Measurements from ENCODE around the gene ARHGEF16.
A peak's percentile ranks its signal among the peaks of the same experiment; 100 is the strongest.

The ARHGEF16 gene

DNA sequence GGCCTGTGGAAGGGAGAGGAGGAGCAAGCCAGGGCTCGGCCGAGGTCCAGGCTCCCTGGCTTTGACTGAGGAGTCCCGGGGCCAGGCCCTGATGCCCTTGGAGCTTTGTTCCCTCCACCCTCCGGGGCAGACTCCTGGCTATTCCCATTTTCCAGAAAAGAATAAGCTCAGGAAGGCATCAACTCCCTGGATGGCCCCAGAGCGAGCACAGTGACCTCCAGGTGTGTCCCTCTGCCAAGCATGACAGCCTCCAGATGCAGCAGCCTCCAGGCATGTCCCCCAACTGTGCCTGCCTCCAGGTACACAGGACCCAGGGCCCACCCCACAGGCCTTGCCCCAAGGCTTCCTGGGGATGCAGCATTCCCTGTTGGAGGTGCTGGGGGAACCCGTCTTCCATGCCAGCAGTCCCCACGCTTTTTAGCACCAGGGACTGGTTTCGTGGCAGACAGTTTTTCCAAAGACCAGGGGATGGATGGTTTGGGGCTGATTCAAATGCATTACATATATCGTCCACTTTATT is 15.7 kb upstream of the ARHGEF16 start:
- no peak for DNase-seq (ENCODE audit: low read depth)

DNA sequence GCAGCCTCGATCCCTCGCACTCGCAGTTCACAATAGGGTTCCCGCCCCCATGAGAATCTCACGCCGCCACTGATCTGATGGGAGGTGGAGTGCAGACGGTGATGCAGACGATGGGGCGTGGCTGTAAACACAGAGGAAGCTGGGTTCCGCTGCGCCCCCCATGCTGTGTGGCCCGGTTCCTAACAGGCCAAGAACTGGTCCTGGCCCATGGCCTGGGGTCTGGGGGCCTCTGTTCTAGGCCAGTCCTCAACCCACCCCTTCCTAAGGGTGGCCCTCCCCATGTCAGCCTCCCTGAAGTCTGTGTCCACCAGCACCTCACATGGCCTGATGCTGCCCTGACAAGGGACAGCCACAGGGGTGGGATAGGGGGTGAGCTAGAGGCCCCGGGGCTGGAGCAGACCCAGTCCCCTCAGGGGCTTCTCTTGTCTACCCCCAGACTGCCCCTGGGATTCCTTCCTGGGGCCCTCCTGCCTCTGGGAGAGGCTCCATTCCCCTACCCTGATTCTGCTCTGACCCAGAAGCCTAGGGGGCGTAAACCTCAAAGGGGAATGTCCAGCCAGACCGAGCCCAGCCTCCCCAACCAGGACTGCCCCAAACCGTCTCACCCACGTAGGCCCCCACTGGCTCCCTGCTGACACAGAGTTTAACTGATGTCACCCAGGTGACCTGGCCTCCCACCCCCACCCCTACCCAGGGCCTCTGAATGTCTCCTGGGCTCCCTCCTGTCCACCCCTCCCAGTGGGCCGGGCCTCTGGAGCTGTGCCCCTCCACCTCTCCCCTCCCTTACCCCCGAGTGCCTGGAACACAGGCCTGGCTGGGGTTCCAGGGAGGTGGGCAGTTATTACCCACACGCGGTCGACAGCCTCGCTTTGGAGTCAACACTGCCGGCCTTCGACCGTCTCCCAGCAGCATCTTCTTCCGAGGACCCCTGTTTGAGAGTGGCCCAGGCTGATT is 14.8 kb upstream of the ARHGEF16 start:
- no peak for DNase-seq (ENCODE audit: low read depth)

GRCh38 chr1:3440300-3440681 is 14.2 kb upstream of the ARHGEF16 start:
- DNase-seq (ENCODE audit: low read depth) = no peak

- no peak for DNase-seq (ENCODE audit: low read depth)
Measured at GRCh38 chr1:3440711-3441409, 13.6 kb upstream of the ARHGEF16 start.

GRCh38 chr1:3441410-3441847 is 13.0 kb upstream of the ARHGEF16 start:
- DNase-seq (ENCODE audit: low read depth) = no peak

DNA sequence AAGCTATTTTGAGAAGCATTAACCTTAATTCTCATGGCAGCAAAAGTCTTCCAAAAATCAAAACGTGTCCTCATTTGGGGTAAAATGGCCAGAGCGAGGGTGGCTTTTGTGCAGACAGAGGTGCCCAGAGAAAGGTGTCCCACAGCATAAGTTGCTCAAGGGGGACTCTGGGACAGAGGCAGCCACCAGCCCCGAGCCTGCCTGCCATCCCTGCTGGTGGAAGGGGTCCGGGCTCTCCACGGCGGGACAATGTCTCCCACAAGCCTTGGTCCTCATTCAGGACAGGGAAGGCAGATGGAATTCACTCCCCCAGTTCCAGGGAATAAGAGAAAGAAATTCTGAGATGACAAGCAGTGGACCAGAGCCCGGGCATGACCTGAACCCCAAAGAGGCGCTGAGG is 12.6 kb upstream of the ARHGEF16 start:
- no peak for DNase-seq (ENCODE audit: low read depth)

GRCh38 chr1:3442331-3442730 is 12.1 kb upstream of the ARHGEF16 start:
- no peak for DNase-seq (ENCODE audit: low read depth)

- DNase-seq (ENCODE audit: low read depth) = no peak
Measured at GRCh38 chr1:3442901-3443300, 11.6 kb upstream of the ARHGEF16 start.

GRCh38 chr1:3443807-3444206 is 10.7 kb upstream of the ARHGEF16 start:
- DNase-seq (ENCODE audit: low read depth) = no peak

- no peak for DNase-seq (ENCODE audit: low read depth)
Measured at GRCh38 chr1:3444298-3444697, 10.2 kb upstream of the ARHGEF16 start.

DNA sequence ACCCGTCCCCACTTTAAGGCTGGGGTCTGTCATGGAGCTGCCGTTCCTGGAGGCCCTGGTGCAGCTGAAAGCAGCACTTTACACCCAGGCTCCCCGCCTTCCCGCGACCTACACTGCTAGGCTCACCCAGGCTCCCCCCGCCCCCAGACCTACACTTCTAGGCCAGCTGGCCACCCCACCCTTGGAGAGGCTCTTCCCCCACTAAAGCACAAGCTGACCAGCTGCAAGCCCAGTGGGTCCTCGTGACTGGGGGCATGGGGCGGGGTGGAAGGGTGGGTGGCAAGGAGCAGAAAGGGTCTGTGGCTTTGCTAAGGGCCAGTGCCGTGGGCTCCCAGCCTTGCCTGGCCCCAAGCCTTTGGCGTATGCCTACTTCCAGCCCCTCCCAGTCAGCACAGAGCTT is 9.7 kb upstream of the ARHGEF16 start:
- no peak for DNase-seq (ENCODE audit: low read depth)

DNA sequence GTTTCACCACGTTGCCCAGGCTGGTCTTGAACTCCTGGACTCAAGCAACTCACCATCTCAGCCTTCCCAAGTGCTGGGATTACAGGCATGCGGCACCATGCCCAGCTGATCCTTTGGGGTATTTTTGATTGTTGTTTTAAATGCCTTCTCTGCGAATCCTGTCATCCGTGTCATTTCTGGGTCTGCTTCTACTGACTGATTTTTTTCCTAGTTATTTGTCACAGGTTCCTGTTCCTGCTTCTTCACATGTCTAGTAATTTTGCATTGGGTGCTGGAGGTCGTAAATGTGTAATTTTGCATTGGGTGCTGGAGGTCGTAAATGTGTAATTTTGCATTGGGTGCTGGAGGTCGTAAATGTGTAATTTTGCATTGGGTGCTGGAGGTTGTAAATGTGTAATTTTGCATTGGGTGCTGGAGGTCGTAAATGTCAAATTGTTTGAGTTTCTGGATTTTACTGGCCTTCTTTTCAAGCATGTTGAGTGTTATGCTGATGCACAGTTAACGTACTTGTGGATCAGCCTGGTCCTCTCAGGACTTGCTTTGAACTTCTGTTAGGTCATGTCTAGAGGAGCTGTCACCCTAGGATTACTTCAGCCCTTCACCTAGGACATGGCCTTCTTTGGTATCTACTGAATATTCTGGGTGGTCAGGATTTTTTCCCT is 4.1 kb upstream of the ARHGEF16 start:
- no peak for DNase-seq (ENCODE audit: low read depth)

GRCh38 chr1:3450983-3451382 is 3.5 kb upstream of the ARHGEF16 start:
- DNase-seq (ENCODE audit: low read depth) = no peak

DNA sequence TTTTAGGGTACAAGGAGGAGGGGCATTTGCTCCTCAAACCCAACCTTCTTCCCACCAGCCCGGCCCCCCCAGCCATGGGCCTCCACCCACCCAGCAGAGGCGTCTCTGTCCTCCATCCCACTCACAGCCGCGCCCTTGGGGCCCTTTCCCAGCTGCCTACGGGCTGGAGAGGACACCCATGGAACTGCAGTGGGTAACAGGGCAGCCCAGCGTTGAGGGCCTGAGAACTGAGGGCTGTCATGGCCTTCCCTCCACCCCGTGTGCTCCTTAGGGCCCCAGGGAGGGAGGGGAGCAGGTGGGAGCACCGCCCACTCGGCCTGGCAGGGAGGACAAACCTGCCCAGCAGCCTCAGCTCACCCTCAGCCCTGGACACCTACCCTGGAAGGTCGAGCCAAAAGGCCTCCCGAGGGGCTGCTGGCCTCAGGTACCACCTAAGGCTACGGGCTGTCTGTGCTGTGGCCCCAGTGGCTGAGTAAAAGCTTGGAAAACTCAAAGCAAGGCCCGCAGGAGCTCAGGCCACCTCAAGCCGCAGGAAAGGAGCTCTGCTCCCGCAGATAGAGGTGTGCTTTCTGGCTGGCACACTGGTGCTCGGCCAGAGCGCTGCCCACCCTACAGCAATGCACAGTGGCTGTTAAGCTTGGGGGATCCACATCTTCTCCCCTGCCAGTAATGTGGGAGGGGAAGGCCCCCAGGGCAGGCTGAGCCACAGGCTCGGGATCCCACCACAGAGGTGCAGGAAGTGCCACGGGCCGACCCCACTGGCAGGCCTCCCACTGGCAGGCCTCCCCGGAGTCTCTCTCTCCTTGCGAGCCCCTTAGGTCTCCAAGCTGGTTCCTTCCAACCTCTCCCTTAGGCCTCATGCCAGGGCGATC is 2.2 kb upstream of the ARHGEF16 start:
- no peak for DNase-seq (ENCODE audit: low read depth)

GRCh38 chr1:3452866-3453175 is 1.6 kb upstream of the ARHGEF16 start:
- no peak for DNase-seq (ENCODE audit: low read depth)

DNA sequence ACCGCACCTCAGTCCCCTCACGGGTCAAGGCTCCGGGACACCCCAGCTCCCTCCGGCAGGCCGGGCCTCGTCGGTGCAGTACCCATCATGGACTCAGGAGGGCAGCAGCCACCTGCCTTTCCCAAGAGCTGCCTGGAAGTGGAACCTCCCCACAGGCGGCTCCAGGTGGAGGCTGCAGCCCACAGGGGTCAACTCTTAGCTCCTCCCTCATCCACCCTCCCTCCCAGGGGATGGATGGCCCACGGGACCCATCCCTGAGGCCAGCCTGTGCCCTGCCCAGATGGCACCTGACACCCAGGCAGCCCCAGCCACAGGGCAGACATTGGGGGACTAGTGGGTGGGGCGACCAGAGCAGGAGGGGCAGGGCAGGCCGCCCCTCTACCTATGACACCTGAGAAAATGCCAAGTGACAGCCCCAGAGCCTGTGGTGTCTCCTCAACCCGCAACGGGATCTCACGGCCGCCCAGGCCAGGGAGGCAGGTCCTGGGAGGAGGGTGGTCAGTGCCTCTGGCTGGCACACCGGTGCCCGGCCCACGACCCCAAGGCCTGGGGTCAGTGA is 1.2 kb upstream of the ARHGEF16 start:
- DNase-seq (ENCODE audit: low read depth) = peak; percentile 47

- DNase-seq (ENCODE audit: low read depth) = no peak
Measured at GRCh38 chr1:3454811-3455618, 550 bp downstream of the ARHGEF16 start.

DNA sequence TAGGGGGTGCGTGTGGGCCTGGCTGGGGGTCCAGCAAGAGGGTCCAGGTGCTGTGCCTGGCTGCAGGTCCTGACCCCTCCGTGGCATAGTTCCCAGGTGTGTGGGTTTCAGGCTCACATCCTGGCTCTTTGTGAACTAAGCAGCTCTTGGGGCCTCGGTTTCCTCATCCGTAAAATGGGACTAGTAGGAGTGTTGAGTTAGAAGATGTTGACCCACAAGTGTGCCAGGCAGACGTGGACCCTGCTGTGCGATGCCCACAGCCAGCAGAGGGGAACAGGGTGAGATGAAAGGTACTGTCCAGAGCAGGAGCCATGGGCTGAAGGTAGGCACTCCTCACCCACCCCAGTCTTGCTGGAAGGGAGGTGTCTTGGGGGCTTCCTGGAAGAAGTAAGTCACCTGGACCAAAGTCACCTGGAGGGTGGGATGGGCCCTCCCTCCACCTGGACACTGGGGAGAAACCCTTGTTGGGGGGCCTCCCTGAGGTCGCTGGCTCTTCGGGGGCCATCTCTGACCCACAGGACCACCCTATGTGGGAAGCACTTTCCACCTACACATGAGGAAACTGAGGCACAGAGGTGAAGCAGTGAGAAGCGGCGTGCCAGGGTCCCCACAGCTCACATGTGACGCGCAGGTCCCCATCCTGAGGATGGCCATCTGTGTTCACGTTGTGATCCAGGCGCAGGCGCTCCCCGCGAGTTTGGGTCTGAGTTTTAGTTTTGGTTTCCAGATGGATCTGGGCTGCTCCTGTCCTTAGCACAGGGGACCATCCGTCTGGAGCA is 1.4 kb downstream of the ARHGEF16 start:
- DNase-seq (ENCODE audit: low read depth) = no peak

- DNase-seq (ENCODE audit: low read depth) = no peak
Measured at GRCh38 chr1:3456449-3456963, 2.0 kb downstream of the ARHGEF16 start.
